OCI-LY7 (cell line): ENCODE measurements around the gene COPS4.

Experiments used
- EZH2phosphoT487 ChIP-seq: fragments of 200-600 bp; sonication (generic); IDR thresholded peaks from 2 replicates; pipeline ENCODE4 v1.6.1; 2018; ENCODE audit warnings: low read depth, borderline replicate concordance, mild to moderate bottlenecking, mixed run types, antibody characterized with exemption, low read length, moderate library complexity, mixed read lengths
- TF ChIP-seq, protein P1 (sequence below): fragments of 200-600 bp; sonication (generic); conservative IDR thresholded peaks from 2 replicates; pipeline ENCODE4 v1.5.1; 2014; ENCODE audit warnings: mild to moderate bottlenecking, antibody characterized with exemption, low read length, moderate library complexity, mixed read lengths

DNA sequence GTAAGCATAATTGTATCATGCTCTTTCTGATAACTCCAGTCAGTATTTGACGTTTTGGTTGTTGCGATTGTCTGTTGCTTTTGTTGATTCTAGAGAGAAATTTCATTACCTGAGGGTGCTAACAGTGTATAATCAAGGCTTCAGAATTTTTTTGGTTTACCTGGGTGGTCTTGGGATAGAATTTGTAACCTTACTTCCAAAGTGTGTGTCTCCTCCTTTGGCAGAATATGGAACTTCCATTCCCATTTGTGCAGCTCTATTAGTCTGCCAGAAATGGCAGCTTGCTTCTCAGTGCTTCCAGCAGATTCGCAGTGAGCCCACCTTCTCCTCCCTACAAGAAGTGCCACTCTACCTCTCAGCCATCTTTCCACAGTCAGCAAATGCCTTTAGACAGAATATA is 5.3 kb downstream of the COPS4 start:
- TF ChIP-seq, protein P1, sequence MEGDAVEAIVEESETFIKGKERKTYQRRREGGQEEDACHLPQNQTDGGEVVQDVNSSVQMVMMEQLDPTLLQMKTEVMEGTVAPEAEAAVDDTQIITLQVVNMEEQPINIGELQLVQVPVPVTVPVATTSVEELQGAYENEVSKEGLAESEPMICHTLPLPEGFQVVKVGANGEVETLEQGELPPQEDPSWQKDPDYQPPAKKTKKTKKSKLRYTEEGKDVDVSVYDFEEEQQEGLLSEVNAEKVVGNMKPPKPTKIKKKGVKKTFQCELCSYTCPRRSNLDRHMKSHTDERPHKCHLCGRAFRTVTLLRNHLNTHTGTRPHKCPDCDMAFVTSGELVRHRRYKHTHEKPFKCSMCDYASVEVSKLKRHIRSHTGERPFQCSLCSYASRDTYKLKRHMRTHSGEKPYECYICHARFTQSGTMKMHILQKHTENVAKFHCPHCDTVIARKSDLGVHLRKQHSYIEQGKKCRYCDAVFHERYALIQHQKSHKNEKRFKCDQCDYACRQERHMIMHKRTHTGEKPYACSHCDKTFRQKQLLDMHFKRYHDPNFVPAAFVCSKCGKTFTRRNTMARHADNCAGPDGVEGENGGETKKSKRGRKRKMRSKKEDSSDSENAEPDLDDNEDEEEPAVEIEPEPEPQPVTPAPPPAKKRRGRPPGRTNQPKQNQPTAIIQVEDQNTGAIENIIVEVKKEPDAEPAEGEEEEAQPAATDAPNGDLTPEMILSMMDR, result no peak
- TF ChIP-seq EZH2phosphoT487, result no peak
